ENCODE results near the gene SH3RF1. TPM values are rescaled to one million over a fixed set of nuclear protein-coding genes. Genes with fewer than 3 reads are reported as not detected.

The SH3RF1 gene
- total RNA-seq, 1 donor from 2014 or later = 25.6 TPM

DNA sequence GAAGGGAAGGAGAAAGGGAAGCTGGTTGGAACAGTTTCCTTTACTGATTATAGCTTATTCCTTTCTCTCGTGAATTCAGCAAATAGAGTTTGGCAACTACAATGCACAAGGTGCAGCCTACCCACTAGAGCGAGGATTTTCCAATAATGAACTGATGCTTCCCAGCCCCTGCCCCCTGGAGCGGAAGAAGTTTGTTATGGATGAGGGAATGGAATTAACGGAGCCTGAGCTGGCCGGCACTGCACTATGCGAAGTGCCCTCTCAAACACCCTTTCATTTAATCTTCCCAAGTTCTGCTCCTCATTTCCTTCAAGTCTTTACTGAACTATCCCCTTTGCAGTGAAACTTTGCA is 218.2 kb downstream of the SH3RF1 start:
- TF ChIP-seq, protein P1, sequence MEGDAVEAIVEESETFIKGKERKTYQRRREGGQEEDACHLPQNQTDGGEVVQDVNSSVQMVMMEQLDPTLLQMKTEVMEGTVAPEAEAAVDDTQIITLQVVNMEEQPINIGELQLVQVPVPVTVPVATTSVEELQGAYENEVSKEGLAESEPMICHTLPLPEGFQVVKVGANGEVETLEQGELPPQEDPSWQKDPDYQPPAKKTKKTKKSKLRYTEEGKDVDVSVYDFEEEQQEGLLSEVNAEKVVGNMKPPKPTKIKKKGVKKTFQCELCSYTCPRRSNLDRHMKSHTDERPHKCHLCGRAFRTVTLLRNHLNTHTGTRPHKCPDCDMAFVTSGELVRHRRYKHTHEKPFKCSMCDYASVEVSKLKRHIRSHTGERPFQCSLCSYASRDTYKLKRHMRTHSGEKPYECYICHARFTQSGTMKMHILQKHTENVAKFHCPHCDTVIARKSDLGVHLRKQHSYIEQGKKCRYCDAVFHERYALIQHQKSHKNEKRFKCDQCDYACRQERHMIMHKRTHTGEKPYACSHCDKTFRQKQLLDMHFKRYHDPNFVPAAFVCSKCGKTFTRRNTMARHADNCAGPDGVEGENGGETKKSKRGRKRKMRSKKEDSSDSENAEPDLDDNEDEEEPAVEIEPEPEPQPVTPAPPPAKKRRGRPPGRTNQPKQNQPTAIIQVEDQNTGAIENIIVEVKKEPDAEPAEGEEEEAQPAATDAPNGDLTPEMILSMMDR (IDR thresholded peaks at IDR 0.05; ENCODE audit: insufficient read depth, low read length, poor library complexity, severe bottlenecking) = no peak
- Histone ChIP-seq H3K4me3 (ENCODE audit: low read depth, low read length) (no peak overlapping the region), H3K27me3 (ENCODE audit: control insufficient read depth, insufficient read depth, low read length) (no peaks in the 10 kb centered on the region), H3K36me3 (ENCODE audit: control insufficient read depth, insufficient read depth, low read length) (no peaks in the 10 kb centered on the region)
- DNase-seq (ENCODE audit: low read depth) = no peak

DNA sequence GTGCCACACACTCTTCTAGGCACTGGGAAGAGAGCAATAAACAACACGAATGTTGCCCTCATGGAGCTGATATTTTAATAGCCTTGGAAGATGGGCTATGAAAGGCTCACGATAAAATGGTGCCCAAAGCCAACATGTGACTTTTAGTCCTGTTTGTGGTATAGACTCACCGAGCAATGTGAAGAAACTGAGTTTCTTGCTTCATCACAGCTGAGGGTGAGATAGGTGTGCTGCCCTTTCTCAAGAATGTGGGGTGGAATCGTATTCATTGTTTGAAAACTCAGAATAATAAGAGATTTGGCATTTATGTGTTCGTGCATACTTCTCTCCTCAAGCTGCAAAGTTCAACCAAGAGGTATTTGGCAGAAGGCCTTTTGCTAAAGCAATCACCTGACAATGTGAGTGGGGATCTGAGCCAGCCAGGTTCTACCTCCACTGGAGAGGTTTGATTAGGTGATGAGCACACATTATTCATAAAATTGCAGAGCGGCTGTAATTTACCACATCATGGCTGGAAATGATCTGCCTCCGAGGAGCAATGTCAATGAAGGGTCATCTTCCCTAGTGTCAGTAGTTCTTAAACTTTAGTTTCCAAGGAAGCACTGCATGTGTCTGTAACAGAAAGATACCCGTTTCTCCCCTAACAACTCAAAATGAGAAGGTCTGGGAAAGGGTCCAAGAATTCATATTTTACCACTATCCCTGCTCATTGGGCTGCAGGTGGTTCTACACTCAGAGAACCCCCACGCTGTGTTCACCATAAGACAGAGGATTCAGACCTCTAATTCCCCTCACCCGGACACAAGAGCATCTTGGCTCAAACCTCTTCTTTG is 218.8 kb downstream of the SH3RF1 start:
- Histone ChIP-seq H3K27me3 (ENCODE audit: control insufficient read depth, insufficient read depth, low read length) (no peaks in the 10 kb centered on the region), H3K4me3 (ENCODE audit: low read depth, low read length) (no peak overlapping the region), H3K36me3 (ENCODE audit: control insufficient read depth, insufficient read depth, low read length) (no peaks in the 10 kb centered on the region)
- TF ChIP-seq, protein P1 (IDR thresholded peaks at IDR 0.05; ENCODE audit: insufficient read depth, low read length, poor library complexity, severe bottlenecking) = no peak
- DNase-seq (ENCODE audit: low read depth) = no peak

DNA sequence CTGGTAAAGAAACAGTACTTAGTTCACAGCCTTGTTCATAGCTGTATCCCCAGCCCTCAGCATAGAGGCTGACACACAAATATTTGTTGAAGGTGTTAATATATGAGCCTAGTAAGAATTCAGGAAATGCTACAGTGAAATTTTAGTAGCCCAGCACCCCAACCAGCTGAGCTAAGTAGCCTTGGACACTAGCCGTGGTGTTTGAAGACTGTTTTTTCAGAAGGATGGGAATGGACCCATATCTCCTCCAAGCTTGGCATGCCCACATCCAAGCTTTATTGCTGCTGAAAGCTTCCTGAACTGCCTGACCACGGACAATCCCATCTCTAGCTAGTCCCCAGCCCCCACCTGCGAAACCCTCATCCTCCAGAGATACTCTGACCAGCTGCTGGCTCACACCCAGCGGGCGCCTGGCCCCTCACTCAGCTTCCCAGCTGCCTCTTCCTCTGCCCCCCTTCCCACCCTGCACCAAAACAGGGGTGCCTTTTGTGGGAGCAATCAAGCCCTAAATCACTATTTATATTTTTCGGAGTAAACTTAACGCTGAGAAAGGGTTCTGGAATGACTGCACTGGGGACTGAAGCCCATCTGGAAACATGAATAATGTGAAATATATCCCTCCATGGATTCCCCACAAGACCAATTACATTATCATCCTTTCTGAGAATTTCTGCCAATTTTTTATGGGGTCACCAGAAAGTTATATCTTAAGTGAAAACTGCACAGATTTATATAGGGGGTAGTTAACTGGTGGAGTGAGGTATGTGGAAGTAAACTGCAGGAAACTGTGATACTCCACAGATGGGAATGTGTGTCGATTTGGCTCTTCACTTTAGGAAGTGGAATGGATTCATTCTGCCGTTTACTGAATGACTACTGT is 219.6 kb downstream of the SH3RF1 start:
- Histone ChIP-seq H3K4me3 (ENCODE audit: low read depth, low read length) (no peak overlapping the region), H3K27me3 (ENCODE audit: control insufficient read depth, insufficient read depth, low read length) (no peaks in the 10 kb centered on the region), H3K36me3 (ENCODE audit: control insufficient read depth, insufficient read depth, low read length) (no peaks in the 10 kb centered on the region)
- TF ChIP-seq, protein P1 (IDR thresholded peaks at IDR 0.05; ENCODE audit: insufficient read depth, low read length, poor library complexity, severe bottlenecking) = no peak
- no peak for DNase-seq (ENCODE audit: low read depth)

DNA sequence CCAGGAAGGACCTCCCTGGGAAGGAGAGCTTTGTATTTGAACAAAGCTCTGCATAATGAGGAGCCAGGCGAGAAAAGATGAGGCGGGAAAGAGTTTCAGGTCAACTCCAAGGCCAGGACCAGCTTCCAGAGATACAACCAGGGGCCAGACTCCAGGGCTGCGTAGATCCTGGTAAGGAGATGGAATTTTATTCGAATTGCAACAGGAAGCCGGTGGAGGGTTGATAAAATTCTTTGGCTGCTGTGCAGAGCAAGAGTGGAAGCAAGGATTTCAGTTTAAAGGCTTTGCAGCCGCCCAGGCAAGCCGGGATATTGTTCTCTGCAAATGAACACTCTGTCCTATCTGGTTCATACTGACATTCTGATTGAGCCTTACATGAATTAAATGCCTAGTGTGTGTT is 220.5 kb downstream of the SH3RF1 start:
- Histone ChIP-seq H3K4me3 (ENCODE audit: low read depth, low read length) (no peak overlapping the region), H3K36me3 (ENCODE audit: control insufficient read depth, insufficient read depth, low read length) (no peaks in the 10 kb centered on the region), H3K27me3 (ENCODE audit: control insufficient read depth, insufficient read depth, low read length) (no peaks in the 10 kb centered on the region)
- no peak for DNase-seq (ENCODE audit: low read depth)
- TF ChIP-seq, protein P1 (IDR thresholded peaks at IDR 0.05; ENCODE audit: insufficient read depth, low read length, poor library complexity, severe bottlenecking) = no peak

DNA sequence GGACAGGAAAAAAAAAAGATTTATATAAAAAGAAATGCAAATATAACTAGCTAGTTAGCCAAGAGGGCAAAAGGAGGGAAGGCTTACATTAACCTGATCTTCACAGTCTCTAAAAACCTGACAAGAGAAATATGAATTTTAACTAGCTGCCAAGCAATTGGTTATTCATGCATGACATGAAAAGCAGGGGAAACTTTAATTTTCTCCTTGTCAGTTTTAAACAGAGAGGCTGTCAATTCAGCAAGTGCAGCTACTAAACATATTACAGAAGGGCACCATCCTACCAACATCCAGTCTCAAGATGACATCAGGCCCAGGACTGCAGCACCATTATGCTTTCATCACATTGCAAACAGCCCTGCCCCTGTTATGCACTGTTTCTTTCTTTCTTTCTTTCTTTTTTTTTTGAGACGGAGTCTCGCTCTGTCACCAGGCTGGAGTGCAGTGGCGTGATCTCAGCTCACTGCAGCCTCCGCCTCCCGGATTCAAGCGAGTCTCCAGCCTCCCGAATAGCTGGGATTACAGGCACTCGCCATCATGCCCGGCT is 221.8 kb downstream of the SH3RF1 start:
- DNase-seq (ENCODE audit: low read depth) = no peak
- H3K36me3 ChIP-seq (ENCODE audit: control insufficient read depth, insufficient read depth, low read length) = no peaks in the 10 kb centered on the region
- H3K4me3 ChIP-seq (ENCODE audit: low read depth, low read length) = no peak overlapping the region
- H3K27me3 ChIP-seq (ENCODE audit: control insufficient read depth, insufficient read depth, low read length) = no peaks in the 10 kb centered on the region
- TF ChIP-seq, protein P1 (IDR thresholded peaks at IDR 0.05; ENCODE audit: insufficient read depth, low read length, poor library complexity, severe bottlenecking) = no peak

Measured in kidney epithelial cell (primary cell).